Skeletal muscle tissue (tissue), 4 donors: ENCODE results near the gene TIMM13. TPM values are rescaled to one million over a fixed set of nuclear protein-coding genes. Genes with fewer than 3 reads are reported as not detected.

Experiments used
- H3K27ac ChIP-seq: one replicate; pipeline ENCODE4 v1.7.0; 2013; ENCODE audit warnings: mild to moderate bottlenecking, low read depth, low read length, inconsistent platforms
- H3K27me3 ChIP-seq, 3 donors: one replicate each; pipeline ENCODE4 v1.7.0; 2013; ENCODE audit warnings: low read length in 3 of 3; ENCODE audit not compliant: control insufficient read depth in 3 of 3, insufficient read depth in 3 of 3
- H3K36me3 ChIP-seq, 3 donors: one replicate each; pipeline ENCODE4 v1.7.0; 2013; ENCODE audit warnings: low read length in 3 of 3; ENCODE audit not compliant: control insufficient read depth in 3 of 3, insufficient read depth in 3 of 3
- H3K4me1 ChIP-seq, 3 donors: one replicate each; pipeline ENCODE4 v1.7.0; 2013; ENCODE audit warnings: low read length in 3 of 3, mild to moderate bottlenecking in 3 of 3; ENCODE audit not compliant: control insufficient read depth in 3 of 3, insufficient read depth in 3 of 3
- H3K4me3 ChIP-seq, 3 donors: one replicate each; pipeline ENCODE4 v1.7.0; 2013; ENCODE audit warnings: low read length in 3 of 3
- H3K9ac ChIP-seq, 3 donors: one replicate each; pipeline ENCODE4 v1.7.0; 2013; ENCODE audit warnings: low read length in 3 of 3, mild to moderate bottlenecking in 3 of 3, moderate library complexity in 2 of 3, low read depth in 1 of 3
- H3K9me3 ChIP-seq, 3 donors: one replicate each; pipeline ENCODE4 v1.7.0; 2013; ENCODE audit warnings: low read length in 3 of 3; ENCODE audit not compliant: control insufficient read depth in 3 of 3
- total RNA-seq: library from RNA; depleted of rRNA; stranded (reverse); fragments of >200 nt; gene quantifications from one replicate; pipeline ENCODE4 v1.2.3, GENCODE V29; 2014
- donor health status: Osteomylitis.

TIMM13 gene
- total RNA-seq, 1 donor from 2014 or later: 29.7 TPM

DNA sequence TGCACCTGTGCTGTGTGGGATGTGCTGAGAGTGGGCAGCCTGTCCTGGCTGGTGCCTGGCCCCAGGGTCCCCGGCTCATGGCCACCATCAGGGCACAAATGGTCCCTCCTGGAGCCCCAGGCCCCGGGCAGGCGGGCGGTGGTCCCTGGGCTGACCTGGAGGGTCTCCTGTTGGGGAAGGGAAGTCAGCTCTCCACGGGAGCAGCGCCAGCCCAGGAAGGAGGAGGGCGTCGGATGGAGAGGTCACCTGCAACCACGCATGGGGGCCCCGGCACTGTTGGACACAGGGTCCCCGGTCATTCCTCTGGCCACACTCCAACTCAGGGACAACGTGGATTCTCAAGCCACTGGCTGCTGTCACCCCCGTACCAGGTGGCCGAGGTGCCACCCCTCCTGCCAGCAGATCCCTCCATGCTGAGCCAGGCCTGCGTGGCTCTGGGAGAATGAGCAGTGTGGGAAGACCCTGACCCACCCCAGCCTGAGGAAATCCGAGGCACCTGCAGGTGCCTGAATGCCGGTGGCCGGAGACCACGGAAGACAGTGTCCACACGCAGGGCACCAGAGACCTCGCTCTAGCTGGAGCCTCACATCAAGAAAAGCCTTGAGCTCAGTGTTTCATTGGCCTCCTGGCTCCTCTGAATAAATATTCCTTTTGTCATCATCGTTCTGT is 15.9 kb upstream of the TIMM13 start:
- no peaks in the 10 kb centered on the region for H3K27me3 ChIP-seq
- H3K9me3 ChIP-seq: no peaks in the 10 kb centered on the region
- H3K36me3 ChIP-seq: peaks cover 5 to 10% (median 5%) of the 10 kb centered on the region in 3 donors
- no peak overlapping the region for H3K4me3 ChIP-seq
- H3K4me1 ChIP-seq: peaks cover 4 to 9% (median 6%) of the 10 kb centered on the region in 3 donors
- no peak overlapping the region for H3K9ac ChIP-seq
- no peak overlapping the region for H3K27ac ChIP-seq

GRCh38 chr19:2441096-2441752 is 13.8 kb upstream of the TIMM13 start:
- Histone ChIP-seq H3K27me3 (no peaks in the 10 kb centered on the region), H3K9me3 (no peaks in the 10 kb centered on the region), H3K4me1 (peaks cover 0 to 2% (median 0%) of the 10 kb centered on the region in 3 donors), H3K4me3 (no peak overlapping the region), H3K27ac (no peak overlapping the region), H3K36me3 (peaks cover 10 to 17% (median 11%) of the 10 kb centered on the region in 3 donors), H3K9ac (no peak overlapping the region)

DNA sequence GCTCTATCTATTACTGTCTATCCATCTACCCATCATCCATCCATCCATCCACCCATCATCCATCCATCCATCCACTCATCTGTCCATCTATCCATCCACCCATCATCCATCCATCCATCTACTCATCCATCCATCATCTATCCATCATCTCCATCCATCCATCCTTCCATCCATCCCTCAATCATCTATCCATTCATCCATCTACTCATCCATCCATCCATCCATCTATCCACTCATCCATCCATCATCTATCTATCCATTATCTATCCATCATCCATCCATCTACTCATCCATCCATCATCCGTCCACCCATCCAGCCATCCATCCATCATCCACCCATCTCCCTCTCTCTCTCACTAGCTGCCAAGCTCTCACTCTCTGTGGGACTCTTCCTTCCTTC is 13.1 kb upstream of the TIMM13 start:
- H3K4me3 ChIP-seq: no peak overlapping the region
- no peaks in the 10 kb centered on the region for H3K4me1 ChIP-seq
- H3K9ac ChIP-seq: no peak overlapping the region
- H3K27me3 ChIP-seq: no peaks in the 10 kb centered on the region
- no peak overlapping the region for H3K27ac ChIP-seq
- H3K9me3 ChIP-seq: no peaks in the 10 kb centered on the region
- peaks cover 10 to 17% (median 11%) of the 10 kb centered on the region in 3 donors for H3K36me3 ChIP-seq

DNA sequence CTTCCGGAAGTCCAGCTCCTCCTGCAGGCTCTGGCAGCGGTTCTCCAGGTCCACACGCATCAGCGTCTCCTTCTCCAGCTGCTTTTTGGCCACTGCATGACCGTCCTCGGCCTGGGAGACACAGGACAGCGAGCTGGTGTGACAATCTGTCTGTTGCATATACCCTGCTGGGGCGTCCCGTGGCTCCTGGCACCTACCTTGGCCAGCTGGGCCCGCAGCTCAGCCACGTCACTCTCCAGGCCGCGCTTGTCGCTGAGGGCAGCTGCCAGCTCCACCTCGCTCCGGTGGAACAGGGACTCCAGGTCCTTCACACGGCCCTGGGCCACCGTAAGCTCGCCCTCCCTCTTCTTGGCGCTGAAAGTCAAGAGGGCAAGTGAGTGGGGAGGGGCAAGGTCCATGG is 10.8 kb upstream of the TIMM13 start:
- H3K4me3 ChIP-seq: no peak overlapping the region
- H3K36me3 ChIP-seq: peaks cover 14 to 17% (median 16%) of the 10 kb centered on the region in 3 donors
- H3K27me3 ChIP-seq: no peaks in the 10 kb centered on the region
- H3K27ac ChIP-seq: no peak overlapping the region
- H3K9ac ChIP-seq: no peak overlapping the region
- no peaks in the 10 kb centered on the region for H3K4me1 ChIP-seq
- H3K9me3 ChIP-seq: no peaks in the 10 kb centered on the region

GRCh38 chr19:2436926-2437325 is 9.5 kb upstream of the TIMM13 start:
- H3K36me3 ChIP-seq: peaks cover 14 to 16% (median 15%) of the 10 kb centered on the region in 3 donors

DNA sequence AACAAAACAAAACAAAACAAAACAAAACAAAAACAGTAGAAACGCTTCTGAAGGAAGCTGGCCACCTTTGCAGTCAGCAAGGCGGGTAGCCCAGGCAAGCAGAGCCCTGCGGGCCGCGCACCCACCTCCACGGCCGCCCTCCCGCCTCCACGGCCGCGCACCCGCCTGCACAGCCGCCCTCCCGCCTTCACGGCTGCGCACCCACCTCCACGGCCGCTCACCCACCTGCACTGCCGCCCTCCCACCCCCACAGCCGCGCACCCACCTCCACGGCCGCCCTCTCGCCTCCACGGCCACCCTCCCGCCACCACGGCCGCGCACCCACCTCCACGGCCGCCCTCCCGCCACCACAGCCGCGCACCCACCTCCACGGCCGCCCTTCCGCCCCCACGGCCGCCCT is 9.0 kb upstream of the TIMM13 start:
- Histone ChIP-seq H3K4me1 (no peaks in the 10 kb centered on the region), H3K36me3 (peaks cover 14 to 18% (median 18%) of the 10 kb centered on the region in 3 donors), H3K27me3 (no peaks in the 10 kb centered on the region), H3K4me3 (no peak overlapping the region), H3K9me3 (no peaks in the 10 kb centered on the region), H3K9ac (no peak overlapping the region), H3K27ac (no peak overlapping the region)

More at GRCh38 chr19:2436926-2437325, 9.5 kb upstream of the TIMM13 start:
- no peaks in the 10 kb centered on the region for H3K27me3 ChIP-seq
- no peak overlapping the region for H3K4me3 ChIP-seq
- no peak overlapping the region for H3K27ac ChIP-seq
- H3K9ac ChIP-seq: no peak overlapping the region
- H3K4me1 ChIP-seq: no peaks in the 10 kb centered on the region
- no peaks in the 10 kb centered on the region for H3K9me3 ChIP-seq

GRCh38 chr19:2434721-2435265 is 7.4 kb upstream of the TIMM13 start:
- H3K36me3 ChIP-seq: peaks cover 14 to 24% (median 24%) of the 10 kb centered on the region in 3 donors
- H3K27me3 ChIP-seq: no peaks in the 10 kb centered on the region
- H3K9ac ChIP-seq: no peak overlapping the region
- H3K27ac ChIP-seq: no peak overlapping the region
- no peaks in the 10 kb centered on the region for H3K4me1 ChIP-seq
- H3K4me3 ChIP-seq: no peak overlapping the region
- H3K9me3 ChIP-seq: no peaks in the 10 kb centered on the region

GRCh38 chr19:2434267-2434666 is 6.9 kb upstream of the TIMM13 start:
- H3K9ac ChIP-seq: no peak overlapping the region
- no peak overlapping the region for H3K4me3 ChIP-seq
- H3K9me3 ChIP-seq: no peaks in the 10 kb centered on the region
- no peaks in the 10 kb centered on the region for H3K27me3 ChIP-seq
- peaks cover 14 to 24% (median 24%) of the 10 kb centered on the region in 3 donors for H3K36me3 ChIP-seq
- H3K27ac ChIP-seq: no peak overlapping the region
- H3K4me1 ChIP-seq: no peaks in the 10 kb centered on the region

DNA sequence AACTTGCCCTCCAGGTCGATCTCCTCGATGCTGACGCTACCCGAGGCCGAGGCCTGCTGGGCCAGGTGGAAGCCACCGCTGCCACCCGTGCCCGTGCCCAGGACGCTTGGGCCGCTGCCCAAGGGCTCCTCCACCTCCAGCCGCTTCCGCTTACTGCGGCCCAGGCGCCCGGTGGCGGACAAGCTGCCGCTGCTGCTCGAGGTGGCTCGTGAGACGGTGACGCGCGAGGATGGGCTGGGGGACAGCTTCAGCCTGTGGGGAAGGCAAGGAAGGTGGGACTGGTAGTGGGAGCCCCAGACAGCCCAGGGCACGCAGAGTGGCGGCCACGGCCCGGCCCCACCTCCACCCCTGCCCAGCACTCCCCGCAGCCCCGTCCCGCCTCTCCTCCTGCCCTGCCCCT is 6.5 kb upstream of the TIMM13 start:
- Histone ChIP-seq H3K27ac (no peak overlapping the region), H3K9me3 (no peaks in the 10 kb centered on the region), H3K4me3 (no peak overlapping the region), H3K9ac (no peak overlapping the region), H3K4me1 (peaks cover 0 to 4% (median under 1%) of the 10 kb centered on the region in 3 donors), H3K36me3 (peaks cover 14 to 24% (median 24%) of the 10 kb centered on the region in 3 donors), H3K27me3 (no peaks in the 10 kb centered on the region)
